ENCODE results near the gene TJP1.
"Not testable (repeated sequence)": the region's sequence is repeated elsewhere in the genome, so short reads cannot be mapped to it uniquely, and the experiment has no call there.

The TJP1 gene

DNA sequence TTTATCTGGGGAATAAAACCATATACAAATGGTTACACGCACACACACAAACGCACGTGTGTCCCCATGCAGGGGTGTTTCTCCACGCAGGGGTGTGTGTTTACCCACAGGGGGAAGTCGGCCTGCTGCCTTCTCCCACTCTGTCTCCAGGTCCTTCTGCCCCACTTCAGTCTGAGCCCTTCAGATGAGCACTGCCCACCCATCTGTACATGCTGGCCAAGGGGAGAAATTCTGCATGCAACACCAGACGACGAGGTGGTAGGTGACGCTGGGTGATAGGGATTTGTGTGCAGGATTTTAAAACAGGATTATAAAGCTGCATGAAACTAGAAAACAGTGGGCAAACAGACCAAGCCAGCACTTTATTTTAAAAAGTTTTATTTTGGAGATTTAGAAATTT lies 122.5 kb downstream of the TJP1 start:
- no peak for DNase-seq (ENCODE audit: low read depth)

GRCh38 chr15:29698030-29698701 lies 124.1 kb downstream of the TJP1 start:
- no peak for DNase-seq (ENCODE audit: low read depth)

DNA sequence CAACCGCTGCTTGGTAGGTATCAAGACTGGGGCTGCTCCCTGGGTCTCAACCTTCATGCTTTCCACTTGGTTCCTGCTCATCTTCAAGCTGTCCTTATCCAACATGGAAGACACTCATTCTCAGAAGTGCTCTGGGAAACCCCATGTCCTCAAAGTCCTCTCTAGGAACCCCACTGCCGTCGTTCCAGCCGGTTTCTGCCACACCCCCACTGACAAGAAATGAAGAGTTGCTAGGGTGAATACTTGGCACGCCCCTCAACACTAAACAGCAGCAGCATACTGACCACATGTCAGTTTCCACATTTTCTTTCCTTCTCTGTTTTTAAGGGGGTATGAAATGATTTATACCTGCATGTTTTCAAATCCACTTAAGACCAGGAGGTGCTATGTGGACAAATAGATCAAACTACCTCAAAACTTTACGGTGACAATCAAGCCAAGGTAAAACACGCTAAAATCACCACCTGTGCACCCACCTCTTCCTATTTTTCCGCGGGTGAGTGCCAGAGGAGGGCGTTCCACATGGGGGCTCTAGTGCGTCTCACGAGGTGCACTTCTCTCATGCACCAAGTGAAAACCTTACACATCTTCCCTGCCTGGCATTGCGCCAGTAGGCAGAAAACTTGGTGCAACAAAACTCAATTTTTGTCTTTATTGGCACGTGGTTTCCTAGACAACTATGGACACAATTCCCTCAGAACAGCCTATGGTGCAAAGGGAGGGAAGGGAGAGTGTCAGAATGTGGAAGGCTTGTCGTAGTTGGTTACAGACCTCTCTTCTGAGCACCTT lies 125.1 kb downstream of the TJP1 start:
- no peak for DNase-seq (ENCODE audit: low read depth)

GRCh38 chr15:29696506-29696905 lies 125.8 kb downstream of the TJP1 start:
- DNase-seq (ENCODE audit: low read depth), result not testable (repeated sequence)

DNA sequence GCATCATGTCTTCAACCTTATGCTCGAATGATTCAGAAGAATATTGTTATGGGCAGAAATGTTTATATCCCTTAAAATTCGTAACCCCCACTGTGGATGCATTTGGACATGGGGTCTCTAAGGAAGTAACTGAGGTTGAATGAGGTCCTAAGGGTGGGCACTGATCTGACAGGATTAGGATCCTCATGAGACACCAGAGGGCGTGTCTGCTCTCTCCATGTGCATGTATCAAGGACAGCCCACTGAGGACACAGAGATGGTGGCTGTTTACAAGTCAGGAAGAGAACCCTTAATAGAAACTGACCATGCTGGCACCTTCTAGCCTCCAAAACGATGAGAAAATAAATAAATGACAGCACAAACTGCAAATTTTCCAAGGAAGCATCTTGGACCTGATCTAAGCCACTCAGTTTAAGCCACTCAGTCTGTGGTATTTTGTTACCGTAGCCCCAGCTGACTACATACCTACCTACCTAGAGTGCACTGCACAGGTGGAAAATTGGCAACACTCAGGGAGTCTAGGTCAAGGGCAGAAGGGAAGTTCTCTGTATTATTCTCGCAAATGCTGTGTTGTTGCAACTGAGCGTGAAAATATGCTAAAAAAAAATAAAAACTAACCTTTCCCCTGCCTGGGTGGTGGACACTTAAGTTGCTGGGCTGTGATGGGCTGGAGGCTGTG lies 126.6 kb downstream of the TJP1 start:
- no peak for DNase-seq (ENCODE audit: low read depth)

GRCh38 chr15:29693225-29693624 lies 129.0 kb downstream of the TJP1 start:
- DNase-seq (ENCODE audit: low read depth), result no peak

DNA sequence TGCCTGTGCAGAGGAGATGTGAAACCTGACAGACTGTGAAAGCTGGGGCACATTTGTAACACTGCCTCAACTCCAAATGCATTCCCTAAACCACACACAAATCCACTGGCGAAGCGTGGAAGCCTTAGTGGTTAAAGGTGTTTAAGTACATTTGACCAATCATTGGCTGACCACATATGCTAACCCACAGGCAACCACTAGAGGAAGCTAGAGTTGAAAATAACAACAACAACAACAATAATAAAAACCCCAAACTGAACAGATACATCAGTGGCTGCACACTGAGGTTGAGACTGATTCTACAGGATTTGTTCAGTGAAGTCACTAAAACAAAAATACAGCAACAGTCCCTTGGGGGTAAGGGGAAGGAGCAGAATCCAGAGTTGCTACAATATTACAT lies 129.7 kb downstream of the TJP1 start:
- no peak for DNase-seq (ENCODE audit: low read depth)

- no peak for DNase-seq (ENCODE audit: low read depth)
Observed at GRCh38 chr15:29690765-29691475, 131.3 kb downstream of the TJP1 start.

DNA sequence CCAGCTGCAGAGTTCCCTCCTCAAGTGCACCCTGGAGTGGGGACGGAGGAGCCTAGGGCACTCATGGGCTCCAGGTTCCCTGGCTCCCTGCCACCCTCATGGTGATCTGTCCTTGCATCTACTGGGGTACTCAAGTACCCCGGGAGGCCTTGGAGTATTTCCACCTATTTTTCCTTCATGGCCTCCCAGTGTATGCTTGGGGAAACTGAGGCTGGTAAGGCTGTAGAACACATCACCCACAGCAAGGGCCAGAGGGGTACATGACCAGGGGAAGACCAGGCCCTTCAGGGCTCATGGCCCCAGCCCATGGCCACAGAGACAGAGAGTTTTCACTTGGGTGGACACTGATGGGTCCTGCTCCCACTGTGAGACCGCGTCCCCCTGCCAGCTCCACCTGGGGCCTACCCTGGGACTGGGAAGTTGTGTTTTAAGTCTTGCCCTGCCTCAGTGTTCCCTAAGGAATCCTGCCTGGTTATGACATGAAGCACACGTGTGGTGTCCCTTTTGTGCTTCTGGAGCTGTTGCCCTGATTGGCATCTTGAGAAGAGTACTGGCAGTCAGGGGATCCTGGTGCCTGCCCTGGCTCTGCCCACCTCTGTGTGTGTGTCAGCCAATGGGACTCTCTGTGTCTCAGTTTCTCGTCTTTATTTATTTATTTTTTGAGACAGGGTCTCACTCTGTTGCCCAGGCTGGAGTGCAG lies 132.8 kb downstream of the TJP1 start:
- DNase-seq (ENCODE audit: low read depth), result no peak

DNA sequence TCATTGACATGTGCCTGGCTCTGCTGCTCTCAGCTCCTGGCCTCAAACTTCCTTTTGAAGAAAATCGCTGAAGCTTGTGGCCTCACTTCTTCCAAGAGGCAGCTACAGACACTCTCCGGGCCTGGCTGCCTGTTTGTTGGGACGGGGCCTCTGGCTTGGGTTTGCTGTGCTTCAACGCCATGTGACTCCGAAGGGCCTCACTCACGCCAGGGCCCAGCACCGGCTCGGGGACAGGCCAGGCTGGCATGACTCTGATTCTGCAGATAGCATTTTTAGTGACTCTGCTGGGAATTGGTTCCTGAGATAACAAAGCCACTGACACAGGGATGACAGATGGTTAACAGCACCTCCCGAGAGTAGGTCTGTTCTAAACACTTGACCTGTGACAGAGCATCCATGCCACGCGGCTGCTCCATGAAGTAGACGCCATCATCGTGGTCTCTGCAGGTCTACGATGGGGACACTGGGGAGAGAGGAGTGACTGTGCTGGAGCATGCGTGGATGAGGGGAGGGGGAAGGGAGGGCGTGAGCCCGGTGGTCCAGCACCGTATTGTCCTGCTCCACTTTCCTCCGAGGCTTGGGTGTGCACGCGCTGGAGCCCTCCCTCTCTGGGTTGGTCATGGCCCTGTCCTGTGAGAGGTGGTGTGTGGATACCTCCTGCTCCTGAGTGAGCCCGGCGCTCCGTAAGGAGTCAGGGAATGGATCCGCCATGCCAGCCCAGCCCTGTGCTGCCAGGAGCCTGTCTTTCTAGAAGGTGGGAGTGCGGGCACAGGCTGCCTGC lies 133.6 kb downstream of the TJP1 start:
- DNase-seq (ENCODE audit: low read depth), result no peak

- DNase-seq (ENCODE audit: low read depth), result no peak
Observed at GRCh38 chr15:29687939-29688505, 134.2 kb downstream of the TJP1 start.

DNA sequence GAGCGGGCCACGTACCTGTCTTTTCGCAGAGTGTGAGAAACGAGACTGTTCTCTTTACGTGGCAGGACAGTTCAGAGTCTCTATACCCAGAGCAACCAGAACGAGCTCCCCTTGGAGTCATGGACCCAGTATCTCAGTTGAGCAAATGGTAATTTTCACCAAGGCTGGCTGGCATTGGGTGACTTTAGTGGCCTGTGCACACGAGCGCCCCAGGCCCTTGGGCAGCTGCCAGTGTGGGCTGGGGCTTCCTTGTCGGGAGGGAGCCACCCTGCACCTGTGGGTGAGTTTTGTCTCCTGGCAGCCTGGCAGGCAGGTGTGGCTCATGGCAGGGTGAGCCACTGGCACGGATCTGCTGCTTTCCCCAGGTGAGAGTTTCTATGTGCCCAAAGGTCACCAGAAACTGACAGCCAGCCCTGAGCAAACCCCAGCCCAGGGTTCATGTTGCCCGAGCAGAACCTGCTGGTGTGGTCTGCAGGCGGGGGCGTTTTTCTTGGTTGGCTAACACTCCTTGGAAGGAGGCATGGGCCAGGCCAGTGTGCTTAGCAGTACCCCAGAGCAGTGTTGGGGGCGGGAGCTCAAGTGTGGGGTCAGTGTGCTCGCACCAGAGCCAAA lies 135.0 kb downstream of the TJP1 start:
- no peak for DNase-seq (ENCODE audit: low read depth)

DNA sequence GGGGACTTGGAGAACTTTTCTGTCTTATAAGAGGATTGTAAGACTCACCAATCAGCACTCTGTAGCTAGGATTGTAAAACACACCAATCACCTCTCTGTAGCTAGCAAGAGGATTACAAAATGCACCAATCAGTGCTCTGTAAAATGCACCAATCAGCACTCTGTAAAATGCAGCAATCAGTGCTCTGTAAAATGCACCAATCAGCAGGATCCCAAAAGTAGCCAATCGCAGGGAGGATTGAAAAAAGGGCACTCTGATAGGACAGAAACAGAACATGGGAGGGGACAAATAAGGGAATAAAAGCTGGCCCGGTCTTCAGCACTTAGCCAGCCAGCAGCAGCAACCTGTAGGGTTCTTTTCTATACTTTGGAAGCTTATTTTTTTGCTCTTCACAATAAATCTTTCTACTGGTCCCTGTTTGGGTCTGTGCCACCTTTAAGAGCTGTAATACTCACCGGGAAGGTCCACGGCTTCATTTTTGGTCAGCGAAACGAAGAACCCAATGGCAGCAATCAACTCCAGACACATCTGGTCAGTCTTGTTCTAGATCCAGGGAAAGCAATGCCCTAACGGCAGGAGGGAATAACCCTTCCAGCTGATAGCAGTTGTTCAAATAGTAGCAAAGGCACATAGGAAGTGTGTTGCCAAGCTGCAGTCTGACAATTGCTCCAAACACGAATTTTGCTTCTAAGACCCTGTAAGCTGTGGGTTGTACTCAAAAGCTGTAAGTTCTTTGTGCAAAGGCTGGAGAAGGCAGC lies 135.6 kb downstream of the TJP1 start:
- DNase-seq (ENCODE audit: low read depth), result no peak

- DNase-seq (ENCODE audit: low read depth), result no peak
Observed at GRCh38 chr15:29686079-29686425, 136.2 kb downstream of the TJP1 start.

GRCh38 chr15:29685156-29686078 lies 136.9 kb downstream of the TJP1 start:
- DNase-seq (ENCODE audit: low read depth), result no peak

GRCh38 chr15:29682781-29683180 lies 139.5 kb downstream of the TJP1 start:
- DNase-seq (ENCODE audit: low read depth), result no peak

GRCh38 chr15:29682361-29682760 lies 139.9 kb downstream of the TJP1 start:
- no peak for DNase-seq (ENCODE audit: low read depth)

DNA sequence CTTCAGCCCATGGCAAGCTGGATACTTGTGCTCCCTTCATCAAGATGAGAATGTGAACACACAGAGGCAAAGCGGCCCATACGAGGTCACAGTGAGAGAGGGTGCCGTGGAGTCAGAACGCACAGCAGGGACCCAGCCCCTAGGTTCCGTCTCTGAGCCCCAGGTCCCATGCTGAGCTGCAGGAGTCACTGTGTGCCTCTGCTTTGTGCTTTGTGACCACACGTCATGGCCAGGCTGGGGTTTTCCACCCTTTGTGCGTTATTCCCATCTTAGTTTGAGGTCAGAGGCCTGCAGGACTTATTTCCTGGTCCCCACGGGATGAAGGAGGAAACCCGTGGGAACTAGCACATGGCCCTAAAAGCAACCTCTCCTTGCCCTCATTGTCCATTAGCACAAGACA lies 140.3 kb downstream of the TJP1 start:
- DNase-seq (ENCODE audit: low read depth), result no peak

Data from activated T-cell treated with anti-CD3 and anti-CD28 coated beads for 24 hours (primary cell).